GM19023 (cell line): ENCODE results near the gene CSMD2.

Experiments
- ATAC-seq: cut with Tn5 transposase; IDR thresholded peaks from one replicate; pipeline ENCODE4 v1.9.1; 2021; ENCODE audit warnings: mild to moderate bottlenecking, moderate library complexity; ENCODE audit not compliant: unreplicated experiment

The CSMD2 gene

DNA sequence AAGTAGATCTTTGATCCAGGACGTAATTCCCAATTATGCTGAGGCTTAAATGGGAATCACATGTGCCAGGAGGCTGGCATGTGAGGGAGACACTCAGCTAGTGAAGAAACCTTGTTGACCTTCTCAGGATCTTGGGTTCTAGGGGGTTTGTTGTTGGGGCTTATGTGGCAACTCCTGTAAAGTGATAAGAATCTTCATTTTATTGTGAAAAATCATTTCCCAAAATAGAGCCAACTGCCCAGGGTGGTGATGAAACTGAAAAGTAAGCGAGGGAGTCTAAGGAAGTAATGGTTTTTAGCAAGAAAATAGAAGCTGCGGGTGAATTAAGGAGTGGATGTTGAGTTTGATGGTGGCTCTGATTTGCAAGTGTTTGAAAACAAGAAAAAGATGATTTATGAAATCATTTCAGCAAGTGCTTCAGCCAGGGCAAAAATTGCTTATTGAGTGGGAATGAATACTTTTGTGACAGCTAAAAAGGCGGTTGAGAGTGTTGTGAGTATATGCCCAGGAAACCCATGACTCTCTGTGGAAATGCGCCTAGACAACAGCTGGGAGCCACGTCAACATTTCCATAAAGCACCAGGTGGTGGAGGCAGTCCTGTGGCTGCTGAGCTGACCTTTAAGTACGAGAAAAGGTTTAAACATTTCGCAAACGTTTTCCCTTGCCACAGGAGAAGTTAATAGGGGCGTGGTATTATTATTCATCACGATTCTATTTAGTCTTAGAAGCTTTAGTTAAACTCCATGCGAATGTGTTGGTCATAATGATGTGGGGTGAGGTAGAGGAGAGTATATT is 198.5 kb downstream of the CSMD2 start:
- no peak for ATAC-seq

DNA sequence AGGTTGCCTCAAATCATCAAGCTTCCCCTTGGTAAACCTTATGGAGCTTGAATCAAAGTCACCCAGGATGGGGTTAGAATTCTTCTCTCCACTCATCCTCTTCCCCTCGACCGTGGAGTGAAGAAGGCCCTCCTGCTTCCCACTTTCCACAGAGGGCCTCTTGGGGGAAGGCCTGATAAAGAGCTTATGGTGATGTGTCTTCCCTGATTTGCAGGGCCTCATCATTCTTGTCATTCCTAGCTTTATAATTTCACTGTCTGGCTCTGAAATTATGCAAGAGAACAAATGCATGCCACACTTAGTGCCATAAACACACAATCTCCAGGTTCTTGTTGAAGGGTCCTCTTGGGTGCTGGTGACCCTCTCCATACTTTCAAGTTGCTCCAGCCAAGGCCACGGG is 199.9 kb downstream of the CSMD2 start:
- no peak for ATAC-seq

DNA sequence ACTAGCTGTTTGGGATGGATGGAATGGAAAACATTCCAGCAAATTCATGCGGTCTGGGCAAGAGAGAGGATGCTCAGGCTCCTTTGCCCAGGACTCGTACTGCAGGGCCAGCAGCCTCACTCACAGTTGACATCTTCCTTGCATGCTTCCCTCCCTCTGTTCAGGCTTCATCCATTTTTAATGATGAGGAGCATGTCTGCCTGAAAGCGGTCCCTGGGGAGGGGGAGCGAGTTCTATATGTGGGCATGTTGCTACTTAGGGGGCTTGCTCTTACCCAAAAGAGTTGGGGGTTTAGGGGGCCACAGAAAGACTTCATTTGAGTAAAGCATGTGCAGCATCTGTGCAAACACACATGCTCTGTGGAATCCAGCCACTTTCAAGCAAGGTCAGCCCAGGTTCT is 203.0 kb downstream of the CSMD2 start:
- no peak for ATAC-seq

DNA sequence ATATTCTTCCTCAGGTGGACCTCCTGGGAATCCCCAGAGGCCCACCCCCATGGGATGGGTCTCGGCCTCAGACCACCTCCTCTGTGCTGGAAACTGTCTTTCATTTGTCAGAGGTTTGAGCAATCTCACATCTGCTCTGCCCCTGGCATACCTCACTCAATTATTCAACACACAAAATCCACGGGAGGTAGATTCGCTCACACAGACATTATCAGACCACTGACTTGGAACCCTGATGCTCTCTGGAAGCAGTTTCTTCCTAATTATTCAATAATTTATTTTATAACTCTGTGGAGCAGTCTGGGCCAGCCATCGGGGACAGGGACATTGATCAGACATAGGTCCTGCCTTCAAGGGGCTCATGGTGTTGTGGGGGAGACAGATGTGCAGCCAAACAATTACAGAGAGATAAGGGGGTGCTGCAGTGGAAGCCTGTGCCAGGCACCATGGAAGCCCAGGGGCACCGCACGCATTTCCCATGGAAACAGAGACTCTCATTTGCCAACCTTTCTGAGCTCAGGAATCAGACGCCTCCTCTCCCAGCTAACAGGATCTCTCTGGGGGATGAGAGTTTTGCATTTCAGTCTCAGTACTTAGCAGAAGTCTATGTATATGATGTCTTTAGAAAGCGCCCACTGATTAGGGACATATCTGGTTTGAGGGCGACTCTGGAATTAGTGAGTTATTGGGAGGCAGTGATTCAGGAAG is 204.7 kb downstream of the CSMD2 start:
- no peak for ATAC-seq

DNA sequence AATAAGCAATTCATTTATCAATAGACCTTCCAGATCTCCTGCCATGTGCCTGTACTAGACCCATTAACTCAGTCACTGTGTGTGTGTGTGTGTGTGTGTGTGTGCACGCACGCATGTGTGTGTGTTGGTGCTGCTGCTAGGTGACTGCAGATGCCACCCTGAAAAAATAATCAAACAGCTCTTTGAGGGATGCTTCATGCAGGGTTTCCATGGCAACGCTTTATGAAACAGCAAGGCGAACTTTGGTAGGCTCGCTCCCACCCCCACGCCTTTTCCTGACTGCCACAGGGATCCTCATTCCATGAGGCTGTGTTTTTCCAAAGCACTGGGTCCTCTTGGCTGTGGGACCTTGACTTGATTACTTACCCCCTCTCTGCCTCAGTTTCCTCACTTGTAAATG is 207.2 kb downstream of the CSMD2 start:
- ATAC-seq, result no peak

DNA sequence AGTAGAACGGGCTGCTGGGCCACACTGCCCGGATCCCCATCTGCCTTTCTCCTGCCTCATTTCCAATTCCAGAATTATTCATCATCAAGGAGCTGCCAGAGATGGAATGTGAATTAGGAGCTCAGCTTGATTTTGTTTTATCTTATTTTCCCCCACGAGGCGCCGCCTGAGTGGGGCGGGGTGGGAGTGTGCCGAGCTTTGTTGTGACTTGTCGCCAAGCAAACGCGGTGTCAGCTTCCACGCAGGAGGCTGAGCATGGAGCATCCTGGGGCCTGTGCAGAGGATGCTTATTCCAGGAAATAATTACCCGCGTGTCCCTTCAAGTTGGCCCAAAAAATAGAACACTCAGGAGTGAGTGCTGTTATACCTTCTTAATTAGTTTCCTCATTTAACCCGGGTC is 209.9 kb downstream of the CSMD2 start:
- ATAC-seq, result no peak

DNA sequence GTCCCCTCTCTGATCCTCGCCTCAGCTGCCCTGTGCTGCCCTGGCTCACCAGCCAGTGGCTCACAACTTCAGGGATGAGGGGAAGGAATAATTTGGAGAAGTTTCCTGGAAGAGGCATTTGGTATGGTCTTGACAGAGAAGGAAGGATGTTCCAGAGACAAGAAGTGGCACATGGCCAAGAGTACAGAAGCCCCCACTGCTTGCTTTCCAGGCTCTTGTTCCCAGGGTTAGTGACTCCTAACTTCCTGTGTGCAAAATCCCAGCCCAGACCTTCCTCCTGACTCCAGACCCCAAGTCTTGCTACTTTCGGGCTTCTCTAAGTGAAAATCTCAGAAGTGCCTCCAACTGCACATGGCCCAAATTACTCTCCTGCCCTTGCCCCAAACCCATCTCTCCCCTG is 215.5 kb downstream of the CSMD2 start:
- ATAC-seq, result no peak

DNA sequence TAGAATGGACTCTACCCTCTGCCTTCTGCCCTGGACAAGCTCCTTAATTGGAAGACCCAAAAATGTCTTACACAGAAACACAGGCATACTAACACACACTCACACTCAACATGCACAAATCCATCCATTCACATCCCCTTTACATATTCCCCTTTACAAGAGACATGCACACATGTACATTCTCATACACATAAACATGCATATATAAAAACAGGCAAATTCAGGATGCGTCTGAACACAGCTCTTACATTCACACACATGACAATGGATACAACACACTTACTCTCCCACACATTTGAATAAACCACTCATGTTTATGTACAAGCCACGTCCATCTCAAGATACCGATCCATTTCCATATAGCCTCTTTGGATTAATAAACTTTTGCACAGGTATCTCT is 216.7 kb downstream of the CSMD2 start:
- no peak for ATAC-seq

DNA sequence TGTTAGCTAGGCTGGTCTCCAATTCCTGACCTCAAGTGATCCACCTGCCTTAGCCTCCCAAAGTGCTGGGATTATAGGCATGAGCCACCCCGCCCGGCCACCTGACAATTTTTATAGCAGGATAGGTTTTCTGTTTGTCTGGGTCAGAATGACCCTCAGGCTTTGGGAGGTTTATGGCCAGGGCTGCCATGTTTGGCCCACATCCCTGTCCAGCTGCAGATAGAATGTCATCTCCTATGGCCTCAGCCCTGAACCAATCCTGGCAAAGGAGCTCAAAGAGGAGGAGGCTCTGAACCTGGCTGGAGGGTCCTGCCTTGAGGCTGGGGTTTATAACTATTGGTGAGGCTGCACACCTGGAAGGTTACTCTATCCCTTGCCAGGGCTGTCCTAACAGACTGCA is 218.2 kb downstream of the CSMD2 start:
- no peak for ATAC-seq

DNA sequence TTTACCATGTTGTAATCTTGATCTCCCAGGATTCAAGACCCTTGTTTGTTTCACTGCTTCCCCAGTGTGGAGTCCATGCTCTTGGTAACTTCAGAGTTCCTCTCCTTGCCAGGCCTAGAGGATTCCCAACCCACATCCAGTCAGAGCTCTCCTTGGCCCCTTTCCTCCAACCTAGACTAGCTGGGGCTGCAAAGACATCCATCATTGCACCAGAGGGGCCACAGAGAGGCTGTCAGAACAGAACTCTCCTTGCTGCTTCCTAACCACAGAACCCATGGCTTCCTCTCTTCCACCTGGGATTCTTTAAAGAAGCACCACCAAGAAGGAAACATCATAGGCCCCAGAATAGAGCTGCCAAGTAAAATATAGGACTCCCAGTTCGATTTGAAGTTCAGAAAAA is 220.2 kb downstream of the CSMD2 start:
- ATAC-seq, result no peak

DNA sequence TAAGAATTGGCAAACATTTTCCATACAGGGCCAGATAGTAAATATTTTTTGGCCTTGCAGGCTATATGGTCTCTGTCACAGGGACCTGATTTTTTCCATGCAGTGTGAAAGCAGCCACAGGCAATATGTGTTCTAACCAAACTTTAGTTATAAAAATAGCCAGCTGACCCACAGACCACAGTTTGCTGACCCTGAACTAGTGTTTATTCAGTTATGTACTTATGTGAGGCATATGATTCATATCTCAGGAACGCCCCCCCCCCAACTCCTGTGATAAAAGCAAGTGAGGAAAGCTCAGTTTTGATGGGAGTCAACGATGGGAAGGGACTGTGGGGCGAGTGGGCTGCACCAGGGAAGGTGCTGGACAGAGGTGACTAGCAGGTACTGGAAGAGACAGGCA is 221.1 kb downstream of the CSMD2 start:
- no peak for ATAC-seq

DNA sequence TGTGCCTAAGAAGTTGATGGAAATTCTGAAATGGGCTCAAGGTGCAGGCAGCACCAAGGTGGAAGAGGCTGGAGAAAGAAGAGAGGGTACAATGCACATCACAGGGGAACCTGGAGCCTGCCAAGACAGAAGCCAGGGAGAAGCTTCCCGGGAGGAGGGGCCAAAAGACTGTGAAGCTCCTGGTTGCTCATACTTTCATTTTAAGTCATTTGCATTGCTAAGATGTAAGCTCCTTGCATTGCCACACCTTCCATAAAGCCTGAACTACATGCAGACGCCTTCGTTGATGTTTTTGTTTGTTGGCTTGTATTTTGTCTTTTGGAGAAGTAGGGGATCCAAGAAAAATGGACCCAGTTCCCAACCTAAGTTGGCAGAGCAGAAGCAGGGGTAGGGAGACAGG is 232.2 kb downstream of the CSMD2 start:
- ATAC-seq, result no peak

DNA sequence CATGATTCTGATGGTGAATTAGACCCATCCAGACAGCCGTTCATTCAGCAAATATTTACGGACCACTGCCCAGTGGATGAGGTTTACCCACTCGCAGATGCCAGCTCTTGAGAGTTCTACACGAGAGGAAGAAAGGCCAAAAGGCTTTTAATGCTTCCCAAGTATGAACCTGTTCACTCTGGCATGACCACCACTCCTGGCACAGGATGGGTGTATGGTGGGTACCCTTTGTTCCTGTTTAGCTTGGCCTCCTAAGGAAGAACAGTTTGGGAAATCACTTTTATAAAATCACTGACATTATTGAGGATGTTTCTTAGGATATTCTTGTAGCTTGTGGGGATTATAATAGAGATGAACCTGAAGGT is 233.9 kb downstream of the CSMD2 start:
- no peak for ATAC-seq

DNA sequence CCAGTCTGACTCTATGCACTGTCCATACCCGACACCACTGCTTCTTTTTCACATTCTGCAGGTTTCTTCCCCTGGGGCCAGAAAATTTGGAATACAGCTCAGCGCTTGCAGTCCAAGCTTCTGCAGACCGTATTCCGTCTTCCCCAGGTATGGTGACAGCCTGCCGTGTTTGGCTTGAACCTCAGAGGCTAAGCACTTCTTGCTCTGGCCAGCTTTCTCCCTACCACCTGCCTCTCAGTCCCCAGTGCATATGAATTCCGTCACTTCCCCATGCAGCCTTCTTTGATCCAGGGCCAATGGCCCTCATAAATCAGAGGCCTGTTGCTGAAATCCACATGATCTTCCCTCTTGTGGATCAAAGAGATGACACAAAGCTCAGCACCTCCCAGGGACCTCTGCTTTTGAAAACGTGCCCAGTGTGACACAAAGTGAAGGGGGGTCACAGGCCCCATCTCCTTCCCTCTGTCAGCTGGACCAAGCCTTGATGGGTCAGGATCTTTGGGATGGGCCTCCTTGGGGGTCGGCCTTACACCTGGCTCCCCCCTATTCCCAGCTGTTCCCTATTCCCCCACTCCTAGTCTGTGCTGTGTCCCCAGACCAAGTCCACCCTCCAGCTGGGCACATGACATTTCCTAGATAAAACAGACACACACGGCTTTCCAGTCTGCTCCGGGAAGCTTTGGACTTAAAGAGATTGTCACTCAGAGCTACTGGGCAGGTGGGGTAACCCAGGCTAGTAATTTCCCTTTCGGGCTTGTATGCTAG is 234.5 kb downstream of the CSMD2 start:
- no peak for ATAC-seq

DNA sequence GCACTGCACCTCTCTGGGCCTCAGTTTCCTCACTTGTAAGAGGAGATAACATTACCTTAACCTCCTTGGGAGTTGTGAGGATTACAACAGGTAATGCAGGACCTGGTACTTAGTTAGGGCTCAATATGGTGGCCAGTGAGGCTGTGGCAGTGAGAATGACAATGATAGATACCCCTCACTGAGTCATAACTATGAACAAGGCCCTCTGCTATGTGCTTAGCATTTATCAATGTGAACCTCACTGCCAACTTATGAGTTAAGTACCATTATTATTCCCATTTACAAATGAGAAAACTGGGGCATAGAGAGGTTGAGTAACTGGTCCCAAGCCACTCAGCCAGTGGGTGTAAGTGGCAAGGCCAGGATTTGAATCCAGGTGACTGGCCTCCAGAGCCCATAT is 236.8 kb downstream of the CSMD2 start:
- ATAC-seq, result no peak

DNA sequence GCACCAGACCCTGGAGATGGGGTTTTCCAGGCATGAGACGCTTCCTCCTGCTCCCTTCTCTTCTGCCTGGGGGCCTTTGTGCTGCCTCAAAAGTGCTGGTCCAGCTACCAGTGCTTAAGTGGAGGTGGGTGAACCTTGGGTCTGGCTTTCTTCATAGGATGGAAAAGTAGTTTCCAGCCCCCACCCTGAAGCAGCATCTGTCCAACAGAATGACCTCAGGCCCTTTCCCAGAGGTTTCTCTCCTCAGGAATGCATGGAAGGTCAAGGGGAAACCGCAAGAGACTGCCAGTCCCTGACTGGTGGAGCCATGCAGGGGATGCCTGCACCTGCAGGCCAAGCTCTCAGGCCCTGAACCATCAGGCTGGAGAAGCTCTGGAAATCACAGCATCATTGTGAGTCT is 237.3 kb downstream of the CSMD2 start:
- no peak for ATAC-seq

DNA sequence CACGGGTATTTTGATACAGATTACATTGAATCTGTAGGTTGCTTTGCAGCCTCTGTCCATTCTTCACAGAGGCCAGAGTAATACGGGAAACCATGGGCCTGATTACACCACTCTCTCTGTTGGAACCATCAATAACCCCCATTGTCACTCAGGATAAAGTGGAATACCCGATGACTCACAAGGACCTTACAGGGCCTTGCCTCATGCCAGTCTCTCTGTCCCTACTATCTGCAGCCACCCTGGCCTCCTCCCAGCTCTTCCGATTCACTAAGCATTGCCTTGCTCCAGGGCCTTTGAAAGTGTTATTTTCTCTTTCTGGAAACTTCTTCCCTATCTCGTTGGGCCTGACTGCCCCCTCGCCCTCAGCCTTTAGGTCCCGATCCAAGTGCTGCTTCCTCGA is 239.4 kb downstream of the CSMD2 start:
- no peak for ATAC-seq

DNA sequence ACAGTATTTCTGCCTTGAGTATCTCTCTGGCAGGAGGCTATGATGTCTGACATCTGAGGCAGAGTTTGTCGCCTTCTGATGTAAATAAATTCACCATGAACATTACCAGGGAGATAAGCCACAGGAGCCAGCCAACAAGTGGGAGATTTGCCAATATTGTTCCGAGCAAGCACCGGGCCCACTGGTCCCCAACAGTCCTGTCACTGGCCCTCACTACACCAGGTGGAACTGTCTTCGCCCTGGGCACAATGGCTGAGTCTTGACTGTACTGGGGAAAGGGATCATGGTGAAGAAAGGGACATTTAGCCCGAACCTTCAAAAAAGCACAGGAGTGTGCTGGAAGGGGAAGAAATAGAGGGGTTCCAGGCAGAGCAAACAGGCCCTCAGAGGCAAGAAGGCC is 243.7 kb downstream of the CSMD2 start:
- no peak for ATAC-seq

DNA sequence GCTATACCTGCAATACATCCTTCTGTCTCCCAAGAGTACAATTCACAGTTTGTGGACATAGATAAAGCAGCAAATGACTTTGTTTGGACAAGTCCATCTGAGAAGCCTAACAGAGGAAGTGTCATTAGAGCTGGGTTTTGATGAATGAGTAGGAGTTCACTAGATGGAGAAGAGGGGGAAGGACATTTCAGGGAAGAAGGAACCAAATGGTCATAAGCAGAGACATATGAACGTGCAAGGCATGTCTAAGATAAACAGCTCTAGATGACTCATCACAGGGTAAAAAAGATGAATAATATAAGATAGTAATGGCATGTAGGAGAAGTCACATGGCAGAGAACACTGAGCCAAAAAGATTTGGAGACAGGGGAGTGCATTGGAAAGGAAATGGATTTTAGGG is 246.7 kb downstream of the CSMD2 start:
- no peak for ATAC-seq

DNA sequence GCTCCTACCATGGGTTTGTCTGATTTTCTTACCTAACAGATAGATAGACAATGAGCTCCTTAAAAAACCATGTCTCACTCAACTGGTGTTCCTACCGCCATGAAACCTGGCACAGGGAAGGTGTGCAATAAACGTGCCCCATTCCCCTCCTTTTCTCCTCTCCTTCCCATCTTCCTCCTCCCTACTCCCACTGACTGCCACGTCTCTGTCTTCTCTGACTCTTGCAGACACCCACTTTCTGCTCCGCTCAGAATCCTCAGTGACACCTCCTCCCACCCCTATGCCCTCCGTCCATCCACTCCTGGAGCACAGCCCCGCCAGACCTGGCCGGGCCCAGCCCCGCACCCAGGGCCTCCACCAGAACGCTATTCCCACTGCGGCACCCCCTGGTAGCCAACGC is 248.2 kb downstream of the CSMD2 start:
- ATAC-seq, result no peak

DNA sequence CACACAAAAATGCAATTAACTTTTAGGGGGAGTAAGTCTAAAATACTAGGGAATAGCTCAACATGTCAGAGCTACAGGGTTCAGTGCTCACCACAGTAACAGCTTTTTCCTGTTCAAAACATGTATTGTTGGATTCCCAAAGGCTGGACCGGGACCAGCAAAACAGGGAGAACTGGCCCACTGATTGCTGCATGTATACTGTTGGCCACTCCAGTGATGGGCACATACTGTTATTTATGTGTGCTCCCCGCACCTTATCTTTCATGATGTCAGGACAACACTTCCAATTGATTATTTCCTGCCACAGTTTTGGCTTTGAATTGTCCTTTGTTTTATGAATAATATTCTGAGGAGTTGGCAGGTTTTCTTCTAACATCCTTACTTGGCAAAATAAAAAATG is 250.5 kb downstream of the CSMD2 start:
- ATAC-seq, result no peak

DNA sequence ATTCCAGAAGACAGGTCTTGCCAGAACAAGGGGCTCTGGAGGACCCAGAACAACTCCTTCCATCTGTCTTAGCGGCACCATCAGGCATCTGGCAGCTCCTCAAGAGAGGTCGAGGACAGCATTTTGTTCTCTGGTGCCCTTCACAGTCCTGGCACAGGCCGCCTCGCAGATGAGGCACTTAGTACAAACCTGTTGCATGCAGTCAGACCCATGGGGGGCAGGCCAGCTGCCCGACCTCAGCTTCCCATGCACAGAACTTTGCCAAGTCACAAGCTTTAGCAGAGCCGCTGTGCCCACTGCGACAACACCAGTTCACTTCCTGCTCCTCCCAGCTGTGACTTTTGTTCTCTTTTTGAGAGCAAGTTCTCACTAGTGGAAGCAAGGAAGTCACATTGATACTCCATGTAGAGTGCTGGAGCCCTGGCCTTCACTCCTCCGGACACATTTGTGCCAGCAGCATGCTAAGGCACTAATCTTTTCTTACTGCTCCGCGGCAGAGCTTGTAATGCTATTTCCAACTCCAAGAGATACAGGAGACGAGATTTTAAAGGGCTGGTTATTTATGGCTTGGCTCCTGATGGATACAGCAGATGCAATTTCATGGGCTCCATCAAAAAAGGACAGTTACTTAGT is 256.6 kb downstream of the CSMD2 start:
- ATAC-seq, result no peak
